Measurements from ENCODE around the gene RCOR1. TPM values are rescaled to one million over a fixed set of nuclear protein-coding genes. Genes with fewer than 3 reads are reported as not detected.

The RCOR1 gene
- total RNA-seq, 1 donor from 2014 or later = 8.1 TPM

- H3K4me3 ChIP-seq (ENCODE audit: low read depth, low read length) = no peak overlapping the region
- DNase-seq (ENCODE audit: low read depth) = no peak
- no peak for TF ChIP-seq CTCF (conservative IDR thresholded peaks at IDR 0.05; ENCODE audit: low read depth, low read length)
Observed at GRCh38 chr14:102729825-102730224, 137.4 kb downstream of the RCOR1 start.

- TF ChIP-seq CTCF (conservative IDR thresholded peaks at IDR 0.05; ENCODE audit: low read depth, low read length) = no peak
Observed at GRCh38 chr14:102731101-102731870, 138.8 kb downstream of the RCOR1 start.

GRCh38 chr14:102731871-102732800 lies 139.7 kb downstream of the RCOR1 start:
- H3K4me3 ChIP-seq (ENCODE audit: low read depth, low read length) = no peak overlapping the region
- no peak for TF ChIP-seq CTCF (conservative IDR thresholded peaks at IDR 0.05; ENCODE audit: low read depth, low read length)
- no peak for DNase-seq (ENCODE audit: low read depth)

More at GRCh38 chr14:102731101-102731870, 138.8 kb downstream of the RCOR1 start:
- DNase-seq (ENCODE audit: low read depth) = no peak
- H3K4me3 ChIP-seq (ENCODE audit: low read depth, low read length) = no peak overlapping the region

GRCh38 chr14:102732924-102733323 lies 140.5 kb downstream of the RCOR1 start:
- DNase-seq (ENCODE audit: low read depth) = no peak
- H3K4me3 ChIP-seq (ENCODE audit: low read depth, low read length) = no peak overlapping the region
- no peak for TF ChIP-seq CTCF (conservative IDR thresholded peaks at IDR 0.05; ENCODE audit: low read depth, low read length)

GRCh38 chr14:102733326-102733725 lies 140.9 kb downstream of the RCOR1 start:
- TF ChIP-seq CTCF (conservative IDR thresholded peaks at IDR 0.05; ENCODE audit: low read depth, low read length) = no peak
- no peak for DNase-seq (ENCODE audit: low read depth)
- H3K4me3 ChIP-seq (ENCODE audit: low read depth, low read length) = no peak overlapping the region

- no peak for DNase-seq (ENCODE audit: low read depth)
- TF ChIP-seq CTCF (conservative IDR thresholded peaks at IDR 0.05; ENCODE audit: low read depth, low read length) = no peak
- H3K4me3 ChIP-seq (ENCODE audit: low read depth, low read length) = no peak overlapping the region
Observed at GRCh38 chr14:102734436-102734835, 142.0 kb downstream of the RCOR1 start.

Measured in epithelial cell of proximal tubule (primary cell).